SU-DHL-6 (cell line): ENCODE measurements around the gene TMIE.

Source experiments
- H2AFZ ChIP-seq: fragments of 200-600 bp; sonication (generic); 2 replicates; pipeline ENCODE4 v1.6.1; 2014; ENCODE audit warnings: low read depth, mild to moderate bottlenecking, moderate library complexity, mixed read lengths, antibody characterized with exemption, low read length; ENCODE audit not compliant: severe bottlenecking
- H3F3A ChIP-seq: fragments of 200-600 bp; shearing (Covaris generic); 2 replicates; pipeline ENCODE4 v1.6.0; 2016; ENCODE audit warnings: antibody characterized with exemption, mild to moderate bottlenecking; ENCODE audit not compliant: insufficient read depth
- H3K27ac ChIP-seq: fragments of 200-600 bp; sonication (generic); 2 replicates; pipeline ENCODE4 v1.5.1; 2016; ENCODE audit warnings: low read depth, mild to moderate bottlenecking, low read length, moderate library complexity, mixed read lengths
- H3K27me3 ChIP-seq: fragments of 200-600 bp; sonication (generic), shearing (Covaris generic); 2 replicates; pipeline ENCODE4 v1.6.0; 2014; ENCODE audit warnings: mild to moderate bottlenecking, low read length
- H3K36me3 ChIP-seq: fragments of 200-600 bp; sonication (generic); 2 replicates; pipeline ENCODE4 v1.6.1; 2014; ENCODE audit warnings: mild to moderate bottlenecking, low read length, mixed read lengths
- H3K4me2 ChIP-seq: fragments of 300-600, 200-600 bp; shearing (Covaris generic), sonication (generic); 2 replicates; pipeline ENCODE4 v1.6.0; 2014; ENCODE audit warnings: low read length, low read depth, mild to moderate bottlenecking; ENCODE audit not compliant: poor library complexity, severe bottlenecking
- H3K4me3 ChIP-seq: fragments of 200-600 bp; sonication (generic); 2 replicates; pipeline ENCODE4 v1.5.1; 2014; ENCODE audit warnings: antibody characterized with exemption, low read length, mild to moderate bottlenecking, mixed read lengths; ENCODE audit not compliant: insufficient read depth, poor library complexity, severe bottlenecking
- H3K79me2 ChIP-seq: fragments of 200-600 bp; sonication (generic); 2 replicates; pipeline ENCODE4 v1.6.1; 2014; ENCODE audit warnings: mild to moderate bottlenecking, low read length, moderate library complexity; ENCODE audit not compliant: insufficient read depth
- H3K9ac ChIP-seq: fragments of 200-600 bp; sonication (generic); 2 replicates; pipeline ENCODE4 v1.7.0; 2014; ENCODE audit warnings: mild to moderate bottlenecking, low read length
- H3K9me2 ChIP-seq: fragments of 200-600 bp; sonication (generic); replicated peaks from 2 replicates; pipeline ENCODE4 v1.6.1; 2014; ENCODE audit warnings: low read length; ENCODE audit not compliant: insufficient read depth
- H3K9me3 ChIP-seq: fragments of 200-600 bp; sonication (generic); 2 replicates; pipeline ENCODE4 v1.6.1; 2014; ENCODE audit warnings: low read length, mixed read lengths; ENCODE audit not compliant: insufficient read depth
- H4K20me1 ChIP-seq: fragments of 200-600 bp; sonication (generic); 2 replicates; pipeline ENCODE4 v1.6.1; 2014; ENCODE audit warnings: low read depth, mild to moderate bottlenecking, antibody characterized with exemption, low read length, moderate library complexity, mixed read lengths
- CTCF ChIP-seq: fragments of 200-600 bp; sonication (generic); IDR thresholded peaks from one replicate; pipeline ENCODE4 v1.5.1; 2017; ENCODE audit warnings: antibody characterized with exemption, mild to moderate bottlenecking, low read length, moderate library complexity; ENCODE audit not compliant: insufficient read depth, poor library complexity, severe bottlenecking
- EZH2phosphoT487 ChIP-seq: fragments of 200-600 bp; sonication (generic), shearing (Covaris generic); conservative IDR thresholded peaks from 2 replicates; pipeline ENCODE4 v1.6.1; 2018; ENCODE audit warnings: mild to moderate bottlenecking, antibody characterized with exemption, low read length, moderate library complexity, mixed read lengths

Gene TMIE

GRCh38 chr3:46709157-46709654, 8.0 kb downstream of the TMIE start:
- Histone ChIP-seq H3K36me3 (no peaks in the 10 kb centered on the region), H3K9me3 (no peaks in the 10 kb centered on the region), H3K79me2 (no peaks in the 10 kb centered on the region), H3K4me3 (no peak overlapping the region), H2AFZ (no peak overlapping the region), H4K20me1 (no peaks in the 10 kb centered on the region), H3F3A (no peaks in the 10 kb centered on the region), H3K9ac (no peak overlapping the region), H3K27ac (no peak overlapping the region), H3K27me3 (no peaks in the 10 kb centered on the region), H3K9me2 (no peaks in the 10 kb centered on the region), H3K4me2 (no peak overlapping the region)
- TF ChIP-seq CTCF = no peak
- no peak for TF ChIP-seq EZH2phosphoT487

DNA sequence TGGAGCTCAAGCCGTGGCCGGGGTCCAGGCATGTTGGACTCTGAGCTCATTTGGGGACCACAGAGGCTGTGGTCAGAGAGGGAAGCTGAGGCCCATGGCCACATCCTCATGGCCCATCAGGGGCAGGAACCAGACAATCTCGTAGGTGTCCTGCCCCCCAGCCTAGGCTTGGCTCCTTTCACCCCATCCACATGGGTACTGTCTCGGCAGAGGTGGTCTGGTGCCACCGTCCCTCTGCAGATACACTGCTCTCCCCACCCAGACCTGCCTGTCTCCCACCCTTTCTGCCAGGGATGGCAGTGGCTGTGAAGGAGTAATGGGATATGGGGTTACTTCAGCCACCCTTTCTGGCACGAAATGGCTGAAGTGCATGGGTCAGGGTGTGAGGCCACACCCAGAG, 8.5 kb downstream of the TMIE start:
- no peak overlapping the region for H2AFZ ChIP-seq
- no peaks in the 10 kb centered on the region for H3K79me2 ChIP-seq
- no peaks in the 10 kb centered on the region for H3F3A ChIP-seq
- no peaks in the 10 kb centered on the region for H4K20me1 ChIP-seq
- no peak overlapping the region for H3K27ac ChIP-seq
- no peaks in the 10 kb centered on the region for H3K9me2 ChIP-seq
- no peak for TF ChIP-seq CTCF
- no peak for TF ChIP-seq EZH2phosphoT487
- no peak overlapping the region for H3K4me3 ChIP-seq
- H3K36me3 ChIP-seq = no peaks in the 10 kb centered on the region
- H3K9me3 ChIP-seq = no peaks in the 10 kb centered on the region
- H3K4me2 ChIP-seq = no peak overlapping the region
- no peaks in the 10 kb centered on the region for H3K27me3 ChIP-seq
- no peak overlapping the region for H3K9ac ChIP-seq

DNA sequence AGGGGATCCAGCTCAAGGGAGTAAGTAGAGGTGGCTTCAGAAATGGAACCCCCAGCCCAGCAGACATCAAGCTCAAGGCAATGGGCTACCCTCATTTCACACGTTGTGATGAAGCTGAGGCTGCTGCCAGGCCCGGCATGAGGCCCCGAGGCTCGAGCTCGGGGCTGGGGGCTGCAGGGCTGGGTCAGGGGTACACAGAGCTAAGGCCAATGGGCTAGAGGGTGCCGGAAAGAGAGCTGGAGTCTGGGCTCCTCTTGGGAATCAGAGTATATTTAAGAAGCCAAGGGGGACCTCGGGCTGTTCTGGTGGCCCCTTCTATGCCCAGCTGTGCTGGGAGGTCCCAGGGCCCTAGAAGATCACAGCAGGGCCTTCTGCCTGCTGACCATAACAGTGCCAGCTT, 9.0 kb downstream of the TMIE start:
- Histone ChIP-seq H3K36me3 (no peaks in the 10 kb centered on the region), H3F3A (no peaks in the 10 kb centered on the region), H3K4me2 (no peak overlapping the region), H3K79me2 (no peaks in the 10 kb centered on the region), H2AFZ (no peak overlapping the region), H3K27me3 (no peaks in the 10 kb centered on the region), H3K27ac (no peak overlapping the region), H4K20me1 (no peaks in the 10 kb centered on the region), H3K4me3 (no peak overlapping the region), H3K9me2 (no peaks in the 10 kb centered on the region), H3K9me3 (no peaks in the 10 kb centered on the region), H3K9ac (no peak overlapping the region)
- no peak for TF ChIP-seq EZH2phosphoT487
- no peak for TF ChIP-seq CTCF
